ENCODE results near the gene CSN2.
"Not testable (repeated sequence)": the region's sequence is repeated elsewhere in the genome, so short reads cannot be mapped to it uniquely, and the experiment has no call there.

CSN2 gene, protein sequence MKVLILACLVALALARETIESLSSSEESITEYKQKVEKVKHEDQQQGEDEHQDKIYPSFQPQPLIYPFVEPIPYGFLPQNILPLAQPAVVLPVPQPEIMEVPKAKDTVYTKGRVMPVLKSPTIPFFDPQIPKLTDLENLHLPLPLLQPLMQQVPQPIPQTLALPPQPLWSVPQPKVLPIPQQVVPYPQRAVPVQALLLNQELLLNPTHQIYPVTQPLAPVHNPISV

DNA sequence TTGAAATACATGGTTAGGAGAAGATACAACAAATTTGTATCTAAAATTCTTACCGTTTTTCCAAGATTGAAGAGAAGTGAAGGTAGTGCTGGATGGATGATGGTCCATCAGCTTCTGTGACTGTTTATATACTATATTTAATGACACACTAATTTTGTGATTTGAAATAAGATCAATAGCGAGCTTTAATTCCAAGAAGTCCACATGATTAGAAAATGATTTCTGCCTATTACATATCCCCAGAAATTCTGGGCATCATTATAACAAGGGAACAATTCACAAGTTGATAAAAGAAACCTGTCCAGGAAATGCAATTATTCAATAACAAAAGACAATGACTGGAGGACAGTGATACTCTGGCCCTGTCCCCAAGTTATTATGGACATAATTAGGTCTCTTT is at the start of gene CSN2:
TSS of gene CSN2 (minus strand) at position 101 of the 400 bp plus-strand sequence. CDS start 4,733 bp downstream, outside the sequence.
- no peak for DNase-seq (ENCODE audit: low read depth)

DNA sequence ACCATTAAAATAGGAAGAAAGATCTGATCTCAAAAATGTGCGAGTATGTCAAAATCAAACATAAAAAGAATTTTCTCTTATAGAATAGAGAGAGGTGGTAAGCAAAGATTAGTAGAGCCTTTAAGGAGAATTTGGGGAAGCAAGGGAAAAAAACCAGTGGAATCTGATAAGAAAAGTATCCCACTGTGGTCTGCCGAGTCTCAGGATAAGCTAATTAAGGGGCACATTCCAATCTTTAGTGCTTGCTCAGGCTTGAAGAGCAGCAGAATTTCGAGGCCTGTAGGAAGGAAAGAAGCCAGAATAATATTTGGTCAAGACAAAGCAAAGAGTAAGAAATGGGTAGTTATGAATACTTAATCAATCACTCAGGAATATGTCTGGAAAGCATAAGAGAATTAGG is 43.2 kb upstream of the CSN2 start:
- no peak for DNase-seq (ENCODE audit: low read depth)

DNA sequence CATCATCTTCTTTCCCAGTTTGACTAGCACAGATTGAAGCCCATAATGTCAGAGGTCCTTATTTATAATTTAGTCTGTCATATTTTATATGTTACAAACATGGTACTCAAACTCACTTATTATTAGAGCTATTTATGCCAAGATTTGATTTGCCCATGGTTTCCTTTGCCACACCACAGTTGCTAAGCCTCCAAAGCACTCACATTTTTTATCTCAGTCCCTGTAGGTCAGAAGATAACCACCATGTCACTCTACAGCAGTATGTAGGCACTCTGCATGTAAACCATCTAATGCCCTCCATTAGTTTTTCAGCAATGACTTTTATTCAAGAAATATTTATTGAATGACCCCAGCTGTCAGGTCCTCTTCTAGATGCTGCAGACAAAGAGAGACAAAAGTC is 37.0 kb upstream of the CSN2 start:
- DNase-seq (ENCODE audit: low read depth) = no peak

DNA sequence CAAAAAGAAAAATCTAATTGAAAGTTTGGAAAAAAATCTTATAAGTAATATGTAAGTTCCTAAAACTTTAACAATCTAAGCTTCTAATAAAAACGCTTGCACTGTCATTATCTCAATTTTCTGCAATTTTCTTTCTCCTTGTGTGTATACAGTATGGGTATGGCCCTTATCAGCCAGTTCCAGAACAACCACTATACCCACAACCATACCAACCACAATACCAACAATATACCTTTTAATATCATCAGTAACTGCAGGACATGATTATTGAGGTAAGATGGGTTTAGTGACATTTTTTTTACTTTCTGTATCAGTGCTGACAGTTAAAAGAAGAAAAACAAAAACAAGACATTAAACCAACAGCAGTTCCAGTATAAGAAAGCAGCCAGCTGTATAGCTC is 35.2 kb upstream of the CSN2 start:
- DNase-seq (ENCODE audit: low read depth) = no peak

DNA sequence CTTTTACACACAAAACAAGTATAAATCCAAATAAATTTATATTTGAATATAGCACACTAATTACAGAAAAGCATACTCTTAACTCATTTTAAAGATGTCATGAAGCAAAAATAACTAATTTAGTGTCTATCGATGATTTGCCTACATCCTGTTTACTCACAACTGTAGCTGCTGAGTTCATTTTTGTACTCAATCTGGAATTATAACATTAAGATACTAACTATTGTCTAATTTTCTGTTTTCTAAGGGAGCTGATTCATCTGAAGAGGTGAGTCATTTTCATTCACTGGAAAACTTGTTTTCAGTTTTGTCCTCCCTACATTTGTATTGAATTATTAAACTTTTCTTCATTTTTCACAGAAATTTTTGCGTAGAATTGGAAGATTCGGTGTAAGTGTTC is 33.9 kb upstream of the CSN2 start:
- DNase-seq (ENCODE audit: low read depth) = no peak

DNA sequence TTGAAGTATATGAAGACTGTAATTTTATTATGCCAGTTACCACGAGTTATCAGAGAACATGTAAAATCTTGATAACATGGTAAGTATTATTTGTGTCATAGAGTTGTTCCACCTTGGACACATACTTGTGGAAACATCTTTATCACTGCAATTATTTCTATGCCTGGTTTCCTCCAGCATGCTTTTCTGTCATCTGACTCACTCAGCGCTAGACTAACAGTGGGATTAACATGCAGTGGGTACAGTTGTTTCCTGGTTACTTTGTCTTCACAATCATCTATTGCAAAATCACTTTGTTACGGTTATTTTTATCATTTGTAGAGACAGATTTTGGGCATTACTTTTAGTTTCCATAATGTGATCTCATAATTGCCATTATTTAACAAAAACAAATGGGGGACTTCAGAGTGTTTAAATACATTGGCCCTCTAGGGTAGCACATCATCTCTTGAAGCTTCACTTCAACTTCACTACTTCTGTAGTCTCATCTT is 30.0 kb upstream of the CSN2 start, which contains the start of gene STATH:
TSS of gene STATH (plus strand) at position 441 of the 491 bp plus-strand sequence. CDS start 2,472 bp downstream, outside the sequence.
- DNase-seq (ENCODE audit: low read depth) = no peak

DNA sequence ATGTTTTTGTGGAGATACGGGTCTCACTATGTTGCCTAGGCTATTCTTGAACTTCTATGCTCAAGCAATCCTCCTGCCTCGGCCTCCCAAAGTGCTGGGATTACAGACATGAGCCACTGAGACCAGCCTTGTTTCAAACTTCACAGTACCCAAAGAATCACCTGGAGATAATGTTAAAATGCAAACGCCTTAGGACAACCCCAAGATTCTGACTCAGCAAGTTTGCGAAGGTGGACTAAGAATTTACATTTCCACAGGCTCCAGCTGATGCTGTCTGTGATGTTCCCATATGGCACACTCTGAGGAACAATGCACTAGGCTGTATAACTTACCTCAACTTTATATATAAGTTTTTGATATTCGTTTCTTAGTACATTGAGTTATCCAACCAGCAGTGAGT is 29.3 kb upstream of the CSN2 start:
- no peak for DNase-seq (ENCODE audit: low read depth)

DNA sequence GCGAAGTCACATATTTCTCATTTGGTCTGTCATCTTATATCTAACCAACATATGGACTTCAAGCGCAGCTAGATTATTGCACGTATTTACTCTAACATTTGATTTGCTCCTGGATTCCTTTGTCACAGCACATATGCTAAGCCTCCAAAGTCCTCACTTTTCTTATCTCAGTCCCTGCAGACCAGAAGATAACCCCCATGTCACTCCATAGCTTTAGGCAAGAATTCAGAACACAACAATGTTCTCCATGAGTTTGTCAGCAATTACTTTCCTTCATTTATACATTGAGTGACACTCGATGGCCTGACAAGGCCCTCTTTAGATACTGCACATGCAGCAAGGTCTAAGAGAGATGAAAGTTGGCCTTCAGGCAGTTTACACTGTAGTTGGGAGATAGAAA is 25.5 kb upstream of the CSN2 start:
- no peak for DNase-seq (ENCODE audit: low read depth)

DNA sequence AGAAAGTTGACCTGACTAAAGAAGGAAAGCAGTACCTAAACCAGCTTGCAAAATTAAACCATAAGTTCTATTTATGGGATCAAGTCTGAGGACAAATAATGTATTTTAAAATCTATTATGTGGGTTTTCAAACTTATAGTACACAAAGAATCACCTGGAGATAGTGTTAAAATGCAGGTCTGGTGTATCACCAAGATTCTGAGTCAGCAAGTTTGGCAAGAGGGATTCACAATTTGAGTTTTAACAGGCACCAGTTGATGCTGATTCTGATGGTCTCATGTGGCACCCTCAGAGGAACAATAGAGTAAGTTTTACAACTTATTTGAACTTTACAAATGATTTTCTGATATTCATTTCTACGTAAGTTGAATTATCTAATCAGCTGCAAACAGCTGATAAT is 21.1 kb upstream of the CSN2 start:
- DNase-seq (ENCODE audit: low read depth) = no peak

DNA sequence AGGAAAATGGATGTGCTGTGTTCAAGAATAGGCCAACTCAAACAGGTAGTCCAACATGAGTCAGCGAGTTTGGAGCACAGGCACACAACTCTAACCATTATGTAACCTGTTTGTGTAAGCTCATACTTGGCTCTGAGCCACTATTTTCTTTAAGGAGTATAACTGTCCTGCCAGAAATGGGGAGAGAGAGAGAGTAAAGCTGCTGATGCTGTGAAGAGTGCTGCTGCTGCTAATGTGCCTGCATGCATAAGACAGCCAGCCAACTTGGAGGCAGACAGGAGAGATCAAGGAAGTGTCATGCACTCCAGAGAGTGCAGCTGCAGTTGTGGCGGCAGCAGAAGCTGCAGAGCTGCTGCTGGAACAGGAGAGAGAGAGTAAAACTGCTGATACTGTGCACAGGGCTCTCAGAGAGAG is 18.5 kb upstream of the CSN2 start:
- DNase-seq (ENCODE audit: low read depth) = no peak

DNA sequence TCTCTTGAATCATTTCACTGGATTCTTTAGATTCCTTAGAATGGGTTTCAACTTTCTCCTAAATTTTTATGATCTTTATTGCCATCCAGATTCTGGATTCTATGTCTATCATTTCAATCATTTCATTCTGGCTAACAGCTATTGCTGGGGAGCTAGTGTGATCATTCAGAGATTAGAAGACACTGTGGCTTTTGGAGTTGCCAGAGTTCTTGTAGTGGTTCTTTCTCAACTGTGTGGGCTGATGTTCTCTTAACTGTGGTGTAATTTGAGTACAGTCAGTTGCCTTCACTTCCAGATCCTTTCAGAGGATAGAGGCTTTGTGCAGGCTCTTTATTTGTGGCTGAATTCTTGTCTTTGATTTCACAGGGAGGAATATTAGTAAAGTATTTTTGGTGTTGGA is 12.1 kb upstream of the CSN2 start:
- no peak for DNase-seq (ENCODE audit: low read depth)

DNA sequence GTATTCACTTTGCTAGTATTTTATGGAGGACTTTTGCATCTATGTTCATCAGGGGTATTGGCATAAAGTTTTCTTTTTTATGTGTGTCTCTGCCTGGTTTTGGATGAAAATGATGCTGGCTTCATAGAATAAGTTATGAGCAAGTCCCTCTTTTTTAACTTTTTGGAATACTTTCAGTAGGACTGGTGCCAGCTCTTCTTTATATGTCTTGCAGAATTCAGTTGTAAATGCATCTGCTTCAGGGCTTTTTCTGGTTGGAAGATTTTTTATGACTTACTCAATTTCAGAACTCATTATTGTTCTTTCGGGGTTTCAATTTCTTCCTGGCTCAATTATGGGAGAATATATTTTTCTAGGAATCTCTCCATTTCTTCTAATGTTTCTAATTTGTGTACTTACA is 9.1 kb upstream of the CSN2 start:
- no peak for DNase-seq (ENCODE audit: low read depth)

DNA sequence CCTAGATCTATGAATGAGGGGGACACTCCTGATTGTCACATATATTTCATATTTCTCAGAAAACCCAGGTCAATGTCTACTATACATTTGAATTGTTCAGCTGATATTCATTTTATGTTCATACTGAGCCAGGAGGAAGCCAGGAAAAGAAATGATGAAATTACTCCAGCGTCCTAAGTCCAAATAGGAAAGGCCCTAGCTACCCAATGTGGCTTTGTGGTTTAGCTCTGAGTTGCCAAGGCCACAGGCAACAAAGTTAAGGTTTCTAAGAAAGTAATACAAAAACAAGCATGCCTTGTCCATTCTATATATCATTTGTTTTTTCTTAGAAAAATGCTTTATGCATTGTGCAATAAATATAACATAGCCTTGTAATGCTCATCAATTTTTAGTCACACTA is 4.5 kb upstream of the CSN2 start:
- no peak for DNase-seq (ENCODE audit: low read depth)

DNA sequence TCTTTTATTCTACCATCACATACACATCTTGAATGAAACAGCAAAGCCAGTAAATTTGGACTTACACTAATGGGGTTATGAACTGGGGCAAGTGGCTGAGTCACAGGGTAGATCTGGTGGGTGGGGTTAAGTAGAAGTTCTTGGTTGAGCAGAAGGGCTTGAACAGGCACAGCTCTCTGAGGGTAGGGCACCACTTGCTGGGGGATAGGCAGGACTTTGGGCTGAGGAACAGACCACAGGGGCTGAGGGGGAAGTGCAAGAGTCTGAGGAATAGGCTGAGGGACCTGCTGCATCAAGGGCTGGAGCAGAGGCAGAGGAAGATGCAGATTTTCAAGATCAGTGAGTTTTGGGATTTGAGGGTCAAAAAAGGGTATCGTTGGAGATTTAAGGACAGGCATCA is 8.3 kb downstream of the CSN2 start:
- DNase-seq (ENCODE audit: low read depth) = no peak

DNA sequence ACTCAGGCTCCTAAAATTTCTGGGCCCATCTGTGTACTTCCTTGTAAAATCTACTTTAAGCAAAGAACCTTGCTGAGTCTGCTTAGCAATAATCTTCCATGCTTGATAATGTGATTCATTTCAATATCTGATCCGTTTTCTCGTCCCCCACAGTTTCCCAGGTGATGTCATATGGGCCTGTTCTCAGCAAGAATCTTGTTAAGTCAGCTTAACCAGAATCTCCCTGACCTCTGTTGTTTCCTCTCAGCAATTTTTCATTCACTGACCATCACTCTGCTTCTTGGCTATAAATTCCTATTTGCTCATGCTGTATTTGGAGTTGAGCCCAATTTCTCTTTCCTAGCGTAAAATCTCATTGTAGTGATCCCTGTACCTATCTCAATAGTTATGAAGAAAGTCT is 13.9 kb downstream of the CSN2 start:
- DNase-seq (ENCODE audit: low read depth) = no peak

DNA sequence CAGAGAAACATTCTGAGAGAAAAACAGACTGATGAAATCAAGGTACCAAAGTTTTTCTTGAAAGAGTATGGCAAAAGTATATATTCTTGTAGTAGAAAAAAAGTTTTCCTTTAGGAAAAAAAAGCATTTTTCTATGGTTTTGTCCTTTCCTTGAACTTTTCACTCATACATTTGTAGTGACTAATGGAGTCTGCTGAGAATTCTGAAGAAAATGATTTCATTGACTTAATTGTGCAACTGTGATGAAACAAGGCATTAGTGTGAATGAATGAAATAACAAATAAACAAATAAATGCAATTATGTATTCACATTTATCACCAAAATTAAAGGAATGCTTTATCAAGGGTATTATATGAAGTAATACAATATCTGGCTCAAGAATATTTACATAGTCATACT is 29.0 kb downstream of the CSN2 start:
- no peak for DNase-seq (ENCODE audit: low read depth)

DNA sequence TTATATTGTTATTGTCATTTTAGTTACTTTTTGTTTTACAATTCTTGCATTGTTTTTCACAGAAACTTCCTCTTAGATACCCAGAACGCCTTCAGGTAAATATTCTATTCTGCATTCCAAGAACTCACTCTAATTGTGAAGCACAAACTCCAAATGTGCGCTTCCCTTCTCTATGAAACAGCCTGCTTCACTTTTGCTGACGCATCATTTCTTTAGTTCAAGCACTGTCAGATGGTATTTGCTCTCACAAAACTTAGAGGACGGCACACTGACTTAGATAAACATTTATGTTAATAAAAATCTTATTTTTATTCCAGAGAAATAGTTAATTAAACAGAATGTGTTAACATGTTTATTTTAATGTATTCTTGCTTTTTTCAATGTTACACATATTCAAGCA is 31.4 kb downstream of the CSN2 start:
- no peak for DNase-seq (ENCODE audit: low read depth)

DNA sequence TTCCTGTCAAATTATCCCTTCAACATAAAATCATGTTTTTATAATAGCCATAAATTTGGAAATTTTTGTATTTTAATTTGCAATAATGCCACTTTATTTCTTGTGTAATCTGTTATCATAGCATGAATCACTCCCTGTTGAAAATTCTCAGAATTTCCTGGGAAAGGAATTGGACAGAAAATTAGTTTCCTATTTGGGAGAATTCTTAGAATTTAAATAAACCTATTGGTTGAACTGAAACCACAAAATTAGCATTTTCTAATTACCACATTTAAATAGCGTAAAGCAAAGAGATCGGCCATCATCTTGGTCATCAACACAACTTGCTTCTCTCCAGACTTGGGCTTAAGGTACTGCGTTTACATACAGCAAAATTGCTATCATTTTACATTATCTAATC is 34.8 kb downstream of the CSN2 start, which contains the start of gene CSN1S1:
TSS of gene CSN1S1 (plus strand) at position 301 of the 400 bp plus-strand sequence. CDS start 1,488 bp downstream, outside the sequence.
- DNase-seq (ENCODE audit: low read depth) = no peak

DNA sequence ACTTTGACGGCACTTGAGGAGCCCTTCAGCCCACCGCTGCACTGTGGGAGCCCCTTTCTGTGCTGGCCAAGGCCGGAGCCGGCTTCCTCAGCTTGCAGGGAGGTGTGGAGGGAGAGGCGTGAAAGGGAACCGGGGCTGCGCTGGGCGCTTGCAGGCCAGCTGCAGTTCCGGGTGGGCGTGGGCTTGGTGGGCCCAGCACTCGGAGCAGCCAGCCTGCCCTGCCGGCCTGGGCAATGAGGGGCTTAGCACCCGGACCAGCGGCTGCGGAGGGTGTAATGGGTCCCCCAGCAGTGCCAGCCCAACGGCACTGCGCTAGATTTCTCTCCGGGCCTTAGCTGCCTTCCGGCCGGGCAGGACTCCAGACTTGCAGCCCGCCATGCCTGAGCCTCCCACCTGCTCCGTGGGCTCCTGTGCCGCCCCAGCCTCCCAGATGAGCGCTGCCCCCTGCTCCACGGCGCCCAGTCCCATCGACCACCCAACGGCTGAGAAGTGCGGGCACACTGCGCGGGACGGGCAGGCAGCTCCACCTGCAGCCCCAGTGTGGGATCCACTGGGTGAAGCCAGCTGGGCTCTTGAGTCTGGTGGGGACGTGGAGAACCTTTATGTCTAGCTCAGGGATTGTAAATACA is 41.6 kb downstream of the CSN2 start:
- DNase-seq (ENCODE audit: low read depth) = not testable (repeated sequence)

DNA sequence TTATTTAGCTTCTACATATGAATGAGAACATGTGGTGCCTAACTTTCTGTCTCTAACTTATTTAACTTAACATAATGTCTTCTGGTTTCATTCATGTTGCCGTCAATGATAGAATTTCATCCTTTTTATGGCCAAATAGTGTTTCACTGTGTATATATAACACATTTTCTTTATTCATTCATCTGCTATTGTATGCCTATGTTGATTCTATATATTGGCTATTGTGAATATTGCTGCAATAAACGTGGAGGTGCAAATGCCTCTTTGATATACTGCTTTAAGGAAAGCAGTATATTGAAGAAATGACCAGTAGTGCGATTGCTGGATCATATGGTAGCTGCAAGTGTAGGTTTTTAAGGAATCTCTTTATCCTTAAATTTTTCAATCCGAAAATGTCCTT is 44.7 kb downstream of the CSN2 start:
- DNase-seq (ENCODE audit: low read depth) = no peak

DNA sequence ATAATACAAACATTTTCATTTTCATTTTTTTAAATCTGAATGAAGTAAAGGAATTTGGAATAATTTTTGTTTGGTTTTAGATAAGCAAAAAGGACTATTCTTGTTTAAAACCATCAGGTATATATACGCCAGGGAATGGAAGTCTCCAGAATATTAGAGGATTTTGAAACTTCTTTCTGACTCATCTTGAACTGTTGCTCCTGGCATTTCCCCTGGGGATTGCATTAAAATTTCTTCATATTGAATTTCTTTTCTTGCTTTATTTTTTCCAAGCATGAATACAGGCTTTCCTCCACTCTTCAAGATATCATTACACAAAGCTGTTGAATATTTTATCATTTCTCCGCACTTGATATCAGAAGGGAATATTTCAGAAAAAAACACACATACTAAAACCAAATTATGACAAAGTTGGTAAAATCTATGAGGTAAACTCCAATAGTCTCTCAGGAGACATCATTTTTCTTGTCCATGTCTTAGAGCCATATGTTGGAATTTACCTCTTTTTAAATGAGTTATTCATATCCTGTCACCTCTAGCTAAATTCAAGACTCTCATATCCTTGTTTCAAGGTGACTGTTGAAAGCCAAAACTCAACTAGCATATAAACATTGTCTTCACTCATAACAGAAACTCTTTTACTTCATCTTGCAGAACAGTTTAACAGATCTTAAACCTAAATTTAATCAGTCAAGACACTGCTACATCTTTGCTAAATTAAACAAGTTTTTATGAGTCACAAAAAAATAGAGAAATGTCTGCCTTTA is 55.3 kb downstream of the CSN2 start:
- DNase-seq (ENCODE audit: low read depth) = no peak

DNA sequence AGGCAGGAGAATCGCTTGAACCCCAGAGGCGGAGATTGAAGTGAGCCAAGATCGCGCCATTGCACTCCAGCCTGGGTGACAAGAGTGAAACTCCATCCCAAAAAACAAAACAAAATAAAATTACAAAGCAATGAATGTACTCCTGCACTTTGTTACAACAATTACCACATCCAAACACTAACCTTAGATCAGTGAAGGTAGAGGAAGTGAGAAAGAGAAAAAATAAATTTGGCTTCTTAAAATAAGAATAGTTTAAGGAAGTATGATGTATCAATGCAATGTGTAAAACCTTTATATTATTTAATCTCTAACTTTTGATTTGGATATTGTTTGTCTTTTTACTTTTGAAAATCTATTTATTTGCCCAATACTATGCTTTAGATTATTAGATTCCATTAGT is 56.3 kb downstream of the CSN2 start:
- DNase-seq (ENCODE audit: low read depth) = no peak

DNA sequence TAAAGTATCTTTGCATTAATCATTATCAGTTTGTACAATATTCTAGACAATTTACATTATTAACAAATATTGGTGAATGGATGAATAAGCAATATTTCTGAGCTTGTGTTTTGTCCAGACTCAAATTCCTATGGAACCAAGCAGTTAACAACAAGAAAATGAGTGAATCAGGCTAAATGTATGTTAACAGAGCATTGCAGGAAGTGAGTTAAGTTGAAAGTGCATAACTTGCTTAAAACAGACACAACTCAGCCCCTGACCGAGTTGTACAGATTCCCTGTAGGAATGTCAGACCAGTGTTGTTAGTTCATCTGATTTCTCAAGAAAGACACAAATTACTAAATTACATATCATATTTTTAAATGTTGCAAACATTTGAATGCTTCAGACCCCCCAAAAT is 58.4 kb downstream of the CSN2 start:
- no peak for DNase-seq (ENCODE audit: low read depth)

Data from stimulated activated CD8-positive, alpha-beta memory T cell treated with anti-CD3 and anti-CD28 coated beads, Interleukin-4, amount 100 ng/mL, for 24 hours (primary cell).